Right lobe of liver (tissue), 4 donors: ENCODE data around the gene OLIG2.

ENCODE experiments used
- POLR2A ChIP-seq: fragments of 450-650 bp; IDR thresholded peaks from one replicate; pipeline ENCODE4 v1.6.1; 2017; ENCODE audit warnings: antibody characterized with exemption, mild to moderate bottlenecking
- TF ChIP-seq, protein P1 (sequence below), 4 donors: fragments of 200-600 bp in 3 of 4; fragments of 450-650 bp in 1 of 4; IDR thresholded peaks; one replicate each; pipeline versions ENCODE4 v1.5.1 to v1.8.0; 2016 to 2022; ENCODE audit warnings: antibody characterized with exemption in 4 of 4, mild to moderate bottlenecking in 2 of 4
- donor health status: DM: no; HTN: no; CAD: no.
- donor health status: DM: no; HTN: no; CAD: no.
- donor health status: DM: no; HTN: yes; CAD: no.

DNA sequence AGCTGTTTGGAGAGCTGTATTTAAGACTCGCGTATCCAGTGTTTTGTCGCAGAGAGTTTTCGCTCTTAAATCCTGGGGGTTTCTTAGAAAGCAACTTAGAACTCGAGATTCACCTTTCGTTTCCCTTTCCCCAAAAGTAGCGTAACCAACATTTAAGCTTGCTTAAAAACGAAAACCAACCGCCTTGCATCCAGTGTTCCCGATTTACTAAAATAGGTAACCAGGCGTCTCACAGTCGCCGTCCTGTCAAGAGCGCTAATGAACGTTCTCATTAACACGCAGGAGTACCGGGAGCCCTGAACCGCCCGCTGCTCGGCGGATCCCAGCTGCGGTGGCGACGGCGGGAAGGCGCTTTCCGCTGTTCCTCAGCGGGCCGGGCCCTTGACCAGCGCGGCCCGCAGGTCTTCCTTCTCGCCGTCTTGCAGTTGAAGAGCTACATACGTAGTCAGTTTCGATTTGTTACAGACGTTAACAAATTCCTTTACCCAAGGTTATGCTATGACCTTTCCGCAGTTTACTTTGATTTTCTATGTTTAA is 46.1 kb downstream of the OLIG2 start:
- no peak for TF ChIP-seq POLR2A
- TF ChIP-seq, protein P1, sequence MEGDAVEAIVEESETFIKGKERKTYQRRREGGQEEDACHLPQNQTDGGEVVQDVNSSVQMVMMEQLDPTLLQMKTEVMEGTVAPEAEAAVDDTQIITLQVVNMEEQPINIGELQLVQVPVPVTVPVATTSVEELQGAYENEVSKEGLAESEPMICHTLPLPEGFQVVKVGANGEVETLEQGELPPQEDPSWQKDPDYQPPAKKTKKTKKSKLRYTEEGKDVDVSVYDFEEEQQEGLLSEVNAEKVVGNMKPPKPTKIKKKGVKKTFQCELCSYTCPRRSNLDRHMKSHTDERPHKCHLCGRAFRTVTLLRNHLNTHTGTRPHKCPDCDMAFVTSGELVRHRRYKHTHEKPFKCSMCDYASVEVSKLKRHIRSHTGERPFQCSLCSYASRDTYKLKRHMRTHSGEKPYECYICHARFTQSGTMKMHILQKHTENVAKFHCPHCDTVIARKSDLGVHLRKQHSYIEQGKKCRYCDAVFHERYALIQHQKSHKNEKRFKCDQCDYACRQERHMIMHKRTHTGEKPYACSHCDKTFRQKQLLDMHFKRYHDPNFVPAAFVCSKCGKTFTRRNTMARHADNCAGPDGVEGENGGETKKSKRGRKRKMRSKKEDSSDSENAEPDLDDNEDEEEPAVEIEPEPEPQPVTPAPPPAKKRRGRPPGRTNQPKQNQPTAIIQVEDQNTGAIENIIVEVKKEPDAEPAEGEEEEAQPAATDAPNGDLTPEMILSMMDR (IDR thresholded peaks at IDR 0.05) = no peak
